GM19238 (cell line): Measurements from ENCODE around the gene CTDP1.

Experiments
- DNase-seq: peaks from one replicate; pipeline ENCODE4 v3.0.0; 2011; ENCODE audit warnings: low spot score; ENCODE audit not compliant: insufficient read length

The CTDP1 gene

GRCh38 chr18:79644006-79644665 is 35.5 kb upstream of the CTDP1 start:
- DNase-seq, result peak; percentile 93

DNA sequence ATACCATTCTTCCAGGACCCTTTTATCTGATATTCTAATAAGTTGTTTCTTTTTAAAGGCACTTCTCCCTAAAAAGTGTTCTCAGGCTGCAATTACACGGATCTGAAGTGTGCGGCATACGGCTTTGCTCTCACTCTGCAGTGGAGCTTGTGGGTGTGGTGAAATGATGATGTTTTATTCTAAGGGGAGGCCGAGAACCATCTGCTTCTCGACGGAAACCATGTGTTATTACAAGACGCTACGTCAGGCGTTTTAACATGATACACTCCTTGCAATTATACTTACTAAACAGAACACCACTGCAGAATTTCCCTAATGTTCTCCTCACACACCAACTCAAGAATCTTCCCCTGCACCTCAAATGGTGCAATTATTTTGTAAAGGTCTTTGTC is 34.9 kb upstream of the CTDP1 start:
- no peak for DNase-seq

- no peak for DNase-seq
Measured at GRCh38 chr18:79645291-79645983, 34.2 kb upstream of the CTDP1 start.

DNA sequence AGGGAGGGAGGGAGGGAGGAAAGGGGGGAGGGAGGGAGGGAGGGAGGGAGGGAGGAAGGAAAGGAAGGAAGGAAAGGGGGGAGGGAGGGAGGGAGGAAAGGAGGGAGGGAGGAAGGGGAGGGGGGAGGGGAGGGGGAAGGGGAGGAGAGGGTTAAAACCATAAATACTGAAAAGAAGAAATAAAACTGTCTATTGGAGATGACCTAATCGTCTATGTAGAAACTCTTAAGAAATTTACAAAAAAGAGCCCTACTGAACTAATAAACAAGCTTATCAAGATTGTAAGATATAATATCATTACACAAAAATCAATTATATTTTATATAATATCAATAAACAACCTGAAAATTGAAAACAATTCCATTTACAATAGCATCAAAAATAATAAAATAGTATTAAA is 32.3 kb upstream of the CTDP1 start:
- no peak for DNase-seq

DNA sequence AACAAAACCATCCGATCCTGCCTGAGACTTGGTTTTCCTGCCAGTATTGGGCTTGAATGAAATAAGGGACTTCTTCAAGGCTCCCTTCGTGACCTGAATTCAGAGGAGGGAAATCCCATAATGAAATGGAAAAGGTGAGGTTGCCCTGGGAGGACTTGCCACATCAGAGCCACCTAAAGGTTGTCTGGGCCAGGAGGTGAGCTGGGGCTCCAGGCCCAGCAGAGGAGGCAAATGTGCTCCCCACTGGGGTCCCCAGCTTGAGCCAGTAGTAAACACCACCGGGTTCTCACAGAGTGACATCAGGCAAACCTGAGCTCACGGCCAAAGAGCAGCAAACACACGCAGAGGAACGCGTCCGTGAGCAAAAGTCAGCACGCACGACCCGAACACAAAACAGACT is 28.6 kb upstream of the CTDP1 start:
- no peak for DNase-seq

- DNase-seq, result no peak
Measured at GRCh38 chr18:79657342-79657996, 22.1 kb upstream of the CTDP1 start.

DNA sequence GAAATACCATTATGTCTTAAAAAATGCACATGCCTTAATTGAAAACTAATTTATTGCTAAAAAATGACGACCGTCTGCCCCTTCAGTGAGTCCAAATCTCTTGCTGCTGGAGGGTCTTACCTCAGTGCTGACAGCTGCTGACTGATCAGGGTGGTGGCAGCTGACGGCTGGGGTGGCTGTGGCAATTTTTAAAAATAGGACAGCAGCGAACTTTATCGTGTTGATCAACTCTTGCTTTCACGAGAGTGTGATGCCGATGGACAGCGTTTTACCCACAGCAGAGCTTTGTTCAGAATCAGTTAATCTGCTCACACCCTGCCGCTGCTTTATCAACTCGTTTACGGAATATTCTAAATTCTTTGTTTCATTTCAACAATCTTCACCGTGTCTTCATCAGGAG is 21.2 kb upstream of the CTDP1 start:
- no peak for DNase-seq

DNA sequence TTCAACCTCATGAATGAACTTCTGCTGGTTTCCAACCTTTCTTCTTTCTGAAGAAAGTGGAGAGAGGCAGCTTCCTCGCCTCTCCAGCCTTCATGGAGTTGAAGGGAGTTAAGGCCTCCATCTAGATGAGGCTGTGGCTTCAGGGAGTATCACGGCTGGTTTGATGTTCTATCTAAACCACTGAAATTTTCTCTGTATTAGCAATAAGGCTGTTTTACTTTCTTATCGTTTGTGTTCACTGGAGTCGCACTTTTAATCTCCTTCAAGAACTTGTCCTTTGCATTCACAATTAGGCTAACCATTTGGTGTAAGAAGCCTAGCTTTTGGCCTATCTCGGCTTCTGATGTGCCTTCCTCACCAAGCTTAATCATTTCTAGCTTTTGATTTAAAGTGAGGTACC is 19.9 kb upstream of the CTDP1 start:
- DNase-seq, result no peak

DNA sequence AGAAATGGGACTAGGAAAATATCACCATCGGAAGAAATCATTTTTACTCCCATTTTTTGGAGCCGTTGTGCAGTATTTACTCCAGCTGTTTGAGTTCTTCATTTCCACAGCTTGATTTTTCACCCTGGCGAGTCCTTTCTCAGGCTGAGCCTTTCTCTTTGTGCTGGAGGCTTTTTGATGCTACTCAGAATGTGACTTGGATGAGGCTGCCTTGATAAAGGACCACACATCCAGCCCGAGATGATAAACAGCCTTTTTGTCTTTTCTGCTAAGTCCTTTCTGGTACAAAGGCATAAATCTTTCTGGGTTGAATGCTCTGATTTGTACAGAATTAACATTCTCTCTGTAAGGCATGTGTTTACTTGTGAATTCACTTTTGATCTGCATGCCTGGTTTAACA is 17.6 kb upstream of the CTDP1 start:
- DNase-seq, result no peak

DNA sequence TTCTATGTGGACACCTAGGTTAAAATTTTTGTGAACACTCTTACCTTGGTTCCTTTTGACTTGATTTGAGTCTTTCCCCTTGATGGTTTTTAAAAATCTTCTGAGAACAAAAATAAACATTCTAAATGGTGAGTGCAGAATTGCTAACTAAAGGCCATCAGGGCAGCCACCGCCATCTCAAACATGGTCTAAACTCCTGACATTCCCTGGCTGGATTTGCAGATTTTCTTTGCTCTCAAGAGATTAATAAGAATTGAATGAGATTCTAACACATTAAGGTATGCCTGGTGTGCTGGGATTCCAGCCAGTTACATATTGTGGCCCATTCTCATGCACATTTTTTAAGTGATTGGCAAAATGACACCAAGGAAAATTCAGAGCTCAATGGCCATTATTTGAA is 17.2 kb upstream of the CTDP1 start:
- no peak for DNase-seq

GRCh38 chr18:79664525-79665125 is 15.0 kb upstream of the CTDP1 start:
- no peak for DNase-seq

GRCh38 chr18:79668203-79668602 is 11.4 kb upstream of the CTDP1 start:
- no peak for DNase-seq

- no peak for DNase-seq
Measured at GRCh38 chr18:79672490-79673276, 6.9 kb upstream of the CTDP1 start.

DNA sequence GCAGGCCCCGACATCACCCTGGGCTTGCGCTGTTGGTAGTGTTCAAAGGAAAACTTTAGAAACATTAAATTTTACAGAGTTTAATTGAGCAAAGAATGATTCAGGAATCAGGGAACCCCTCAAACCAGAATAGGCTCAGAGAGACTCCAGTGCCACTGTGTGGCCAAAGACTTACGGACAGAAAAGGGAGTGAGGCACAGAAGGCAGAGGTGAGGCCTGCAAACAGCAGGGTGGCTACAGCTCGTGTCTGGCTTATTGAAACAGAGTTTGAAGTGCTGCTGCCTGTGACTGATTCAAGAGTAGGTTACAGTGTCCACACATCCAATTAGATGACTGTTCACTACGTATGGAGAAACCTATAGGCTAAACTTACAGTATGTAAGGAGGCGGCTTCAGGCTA is 2.4 kb upstream of the CTDP1 start:
- no peak for DNase-seq

DNA sequence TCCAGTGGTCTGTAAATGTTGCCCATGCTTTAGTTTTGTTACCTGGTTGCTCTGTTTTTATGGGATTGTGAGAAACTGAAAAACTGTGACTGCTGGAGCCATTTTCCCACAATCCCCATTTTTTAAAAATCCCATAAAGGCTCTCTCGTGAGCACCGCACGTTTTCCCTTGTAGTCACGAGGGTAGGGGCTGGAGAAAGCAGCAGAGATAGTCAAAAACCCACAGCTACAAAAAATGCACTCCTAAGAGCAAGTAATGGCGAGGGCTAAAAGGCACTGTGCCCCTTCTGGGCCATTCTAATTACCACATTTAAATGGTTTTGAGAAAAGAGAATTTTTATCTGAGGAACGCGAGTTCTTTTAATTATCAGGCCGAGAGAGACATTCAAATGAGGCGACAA is 1.8 kb upstream of the CTDP1 start:
- DNase-seq, result no peak

- peak; percentile 99 for DNase-seq
Measured at GRCh38 chr18:79678665-79679551, 695 bp upstream of the CTDP1 start.

- DNase-seq, result no peak
Measured at GRCh38 chr18:79680100-79680879, 687 bp downstream of the CTDP1 start.

DNA sequence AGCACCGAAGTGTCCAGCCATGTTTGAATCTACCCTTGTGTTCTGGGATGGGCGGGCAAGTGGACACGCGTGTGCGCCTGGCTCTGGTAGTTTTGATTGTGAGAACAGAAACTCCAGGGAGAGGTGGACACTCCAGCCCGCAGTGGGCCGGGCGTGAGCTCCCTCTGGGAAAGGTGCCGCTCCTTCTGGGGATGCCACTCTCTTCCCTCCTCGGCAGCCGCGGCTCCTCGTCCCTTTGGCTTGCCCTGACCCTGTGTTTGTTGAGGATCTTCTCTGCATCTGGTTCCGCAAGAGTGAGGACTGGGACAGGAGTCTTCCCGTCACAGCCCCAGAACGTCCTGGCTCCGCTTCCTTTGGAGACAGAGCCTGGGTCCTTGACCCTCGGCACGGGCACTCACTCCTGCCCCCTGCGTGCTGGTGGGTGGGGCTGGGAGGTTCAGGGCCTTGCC is 1.3 kb downstream of the CTDP1 start:
- no peak for DNase-seq

- no peak for DNase-seq
Measured at GRCh38 chr18:79681484-79682387, 2.1 kb downstream of the CTDP1 start.
